T47D (cell line): Measurements from ENCODE around the gene NEUROG3.
A peak's percentile ranks its signal among the peaks of the same experiment; 100 is the strongest.
"Not testable (repeated sequence)": the region's sequence is repeated elsewhere in the genome, so short reads cannot be mapped to it uniquely, and the experiment has no call there.

Experiments
- DNase-seq, 2 experiments: peaks; one replicate each; pipeline versions ENCODE4 v3.0.0 to v3.0.0-alpha.2; 2011 to 2012; ENCODE audit warnings: low read depth in 1 of 2, low spot score in 1 of 2
- JUND ChIP-seq: IDR thresholded peaks from 2 replicates; pipeline ENCODE4 v1.6.1; 2012; ENCODE audit warnings: low read depth
- in situ Hi-C: cut with HindIII; loops from 2 replicates; pipeline ENCODE4 v1.10.0; 2016; ENCODE audit warnings: low sequenced_read_pairs, low pct_unique_long_range_greater_than_20kb

Gene NEUROG3

DNA sequence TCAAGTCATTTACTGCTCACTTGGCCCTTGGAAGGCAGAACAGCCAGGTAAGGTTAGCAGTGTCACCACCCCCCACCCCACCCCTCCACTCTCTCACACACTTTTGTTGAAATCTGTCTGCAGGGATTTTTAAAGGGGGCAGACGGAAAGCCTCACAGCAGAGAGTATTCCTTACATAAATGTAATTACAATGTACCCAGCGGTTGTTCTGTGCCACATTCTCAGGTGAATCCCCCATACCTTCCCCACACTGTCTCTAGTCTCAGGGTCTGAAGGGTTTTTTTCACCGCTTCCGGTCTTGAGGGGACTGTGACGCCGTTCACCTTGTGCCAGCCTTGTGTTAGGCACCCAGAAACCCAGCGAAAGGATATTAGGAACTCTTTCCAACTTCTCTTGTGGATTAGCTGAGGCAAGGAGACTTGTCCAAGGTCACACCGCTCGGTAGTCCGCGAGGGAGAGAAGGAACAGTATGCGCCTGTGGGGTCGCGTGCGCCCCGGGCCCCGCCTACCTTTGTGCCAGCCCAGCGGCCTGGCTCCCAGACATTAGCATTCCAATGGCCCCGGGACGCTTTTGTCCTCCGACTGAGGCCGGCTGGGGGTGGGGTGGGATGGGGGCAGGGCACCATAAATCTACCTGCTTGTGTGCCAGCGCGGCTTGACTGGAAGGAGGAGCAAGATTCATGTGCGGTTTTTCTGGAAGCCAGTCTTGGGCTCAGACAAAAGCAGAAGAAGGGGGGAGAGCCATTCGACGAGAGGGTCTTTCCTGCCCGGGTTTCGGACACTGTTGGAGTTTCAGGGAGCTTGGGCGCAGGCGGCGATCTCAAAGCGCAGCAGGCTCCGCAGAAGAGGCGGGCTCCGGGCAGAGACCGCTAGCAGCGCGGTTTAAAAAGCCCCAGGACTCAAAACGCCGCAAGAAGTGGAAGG lies 4.5 kb downstream of the NEUROG3 start:
- DNase-seq: no peak
- in situ Hi-C loops: no loop called here
- no peak for TF ChIP-seq JUND

DNA sequence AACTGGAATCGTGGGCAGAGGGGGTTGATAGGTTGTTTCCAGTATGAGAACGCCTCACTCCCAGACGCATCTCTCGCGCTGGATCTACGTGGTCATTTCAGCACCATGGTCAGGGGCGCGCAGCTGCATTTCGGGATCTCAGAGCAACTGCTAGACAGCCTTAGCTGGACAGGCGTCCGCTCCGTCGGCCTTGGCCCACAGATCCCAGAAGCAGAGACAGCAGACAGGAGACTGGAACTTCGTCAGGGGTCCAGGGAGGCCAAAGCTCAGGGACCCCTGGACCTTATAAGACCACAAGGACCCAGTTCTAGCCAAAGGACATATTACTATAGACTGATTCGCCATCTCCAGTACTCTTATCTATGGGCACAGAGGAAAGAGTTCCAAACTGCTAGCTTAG lies 5.3 kb downstream of the NEUROG3 start:
- TF ChIP-seq JUND: no peak
- in situ Hi-C loops: no loop called here
- peak; percentile 32 to 62 for DNase-seq

- TF ChIP-seq JUND: no peak
- in situ Hi-C loops: no loop called here
- DNase-seq: no peak
These were observed 10.4 kb downstream of the NEUROG3 start for GRCh38 chr10:69562731-69563254.

- DNase-seq: no peak
- no peak for TF ChIP-seq JUND
- in situ Hi-C loops: no loop called here
These were observed 13.7 kb downstream of the NEUROG3 start for GRCh38 chr10:69559525-69559924.

GRCh38 chr10:69558559-69558958 lies 14.7 kb downstream of the NEUROG3 start:
- no peak for TF ChIP-seq JUND
- no peak for DNase-seq
- in situ Hi-C loops: no loop called here

DNA sequence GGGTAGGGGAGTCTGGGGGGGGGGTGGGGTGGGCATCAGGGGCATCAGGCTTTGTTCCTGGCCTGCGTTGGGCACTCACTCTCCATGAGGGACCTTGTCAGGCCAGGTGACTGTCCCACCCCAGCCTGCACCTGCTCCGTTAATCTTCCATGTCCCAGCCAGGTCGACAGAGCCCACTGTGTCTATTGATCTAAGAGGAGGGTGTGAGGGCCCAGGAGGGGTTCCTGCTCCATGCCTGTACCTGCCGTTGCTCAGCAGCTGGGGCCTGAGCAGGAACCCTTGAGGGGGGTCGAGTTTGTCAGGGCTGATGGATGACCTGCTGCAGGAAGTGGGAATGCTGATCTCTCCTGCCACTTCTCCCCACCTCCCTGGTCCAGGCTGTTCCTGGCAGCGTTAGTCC lies 18.6 kb downstream of the NEUROG3 start:
- TF ChIP-seq JUND: no peak
- in situ Hi-C loops: no loop called here
- no peak for DNase-seq

GRCh38 chr10:69553328-69553727 lies 19.9 kb downstream of the NEUROG3 start:
- no peak for TF ChIP-seq JUND
- no peak for DNase-seq
- in situ Hi-C loops: no loop called here

DNA sequence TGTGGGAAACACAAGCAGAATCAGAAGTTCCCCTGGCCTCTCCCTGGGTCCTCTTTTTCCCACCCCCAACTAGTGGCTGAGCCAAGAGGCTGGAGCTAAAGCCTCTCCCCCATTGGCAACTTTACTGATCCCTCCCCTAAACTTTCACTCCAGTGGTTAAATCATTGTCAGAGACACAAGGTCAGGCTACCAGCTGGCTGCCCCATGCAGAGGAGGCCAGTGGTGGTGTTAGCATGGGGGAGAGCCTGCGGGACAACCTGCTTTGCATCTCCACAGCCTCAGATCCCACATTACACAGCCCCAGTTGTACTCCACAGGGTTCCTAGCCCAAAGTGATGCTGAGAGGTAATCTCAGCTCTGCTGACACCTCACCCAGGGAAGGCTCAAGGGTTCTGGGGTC lies 21.0 kb downstream of the NEUROG3 start:
- DNase-seq: no peak

DNA sequence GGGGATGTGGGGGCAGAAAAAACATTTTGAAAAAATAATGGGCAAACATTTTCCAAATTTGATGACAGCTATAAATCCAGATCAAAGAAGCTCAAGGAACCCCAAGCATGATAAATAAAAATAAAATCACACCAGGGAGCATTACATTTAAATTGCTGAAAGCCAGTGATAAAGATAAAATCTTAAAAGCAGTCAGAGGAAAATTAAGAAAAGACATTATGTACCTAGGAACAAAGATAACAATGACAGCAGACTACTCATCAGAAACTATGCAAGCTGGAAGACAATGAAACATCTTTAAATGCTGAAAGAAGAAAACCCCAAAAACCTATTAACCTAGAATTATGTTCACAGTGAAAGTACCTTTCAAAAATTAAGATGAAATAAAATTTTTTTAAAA lies 23.3 kb downstream of the NEUROG3 start:
- no peak for TF ChIP-seq JUND
- in situ Hi-C loops: no loop called here
- DNase-seq: no peak

More for the DNA sequence above, 21.0 kb downstream of the NEUROG3 start:
- in situ Hi-C loops: no loop called here
- no peak for TF ChIP-seq JUND

DNA sequence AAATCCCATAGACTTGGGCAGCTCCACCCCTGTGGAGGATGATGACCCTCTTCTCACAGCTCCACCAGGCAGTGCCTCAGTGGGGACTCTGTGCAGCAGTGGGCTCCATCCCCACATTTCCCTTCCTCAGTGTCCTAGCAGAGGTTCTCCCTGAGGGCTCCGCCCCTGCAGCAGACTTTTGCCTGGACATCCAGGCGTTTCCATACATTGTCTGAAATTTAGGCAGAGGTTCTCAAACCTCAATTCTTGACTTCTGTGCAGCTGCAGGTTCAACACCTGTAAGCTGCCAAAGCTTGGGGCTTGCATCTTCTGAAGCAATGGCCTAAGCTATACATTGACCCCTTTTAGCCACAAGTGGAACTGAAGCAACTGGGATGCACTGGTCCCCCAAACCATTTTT lies 31.8 kb downstream of the NEUROG3 start:
- no peak for DNase-seq
- in situ Hi-C loops: no loop called here
- TF ChIP-seq JUND: no peak

- no peak for DNase-seq
- in situ Hi-C loops: no loop called here
- no peak for TF ChIP-seq JUND
These were observed 34.8 kb downstream of the NEUROG3 start for GRCh38 chr10:69538461-69538860.

- no peak for DNase-seq
- in situ Hi-C loops: no loop called here
- TF ChIP-seq JUND: no peak
These were observed 35.8 kb downstream of the NEUROG3 start for GRCh38 chr10:69537449-69537848.

- DNase-seq, in situ Hi-C loops: not testable (repeated sequence)
These were observed 36.7 kb downstream of the NEUROG3 start for GRCh38 chr10:69536521-69536920.
